SJSA1 (cell line): ENCODE measurements around the gene ZNF630. TPM values are rescaled to one million over a fixed set of nuclear protein-coding genes. Genes with fewer than 3 reads are reported as not detected.
"Not testable (repeated sequence)": the region's sequence is repeated elsewhere in the genome, so short reads cannot be mapped to it uniquely, and the experiment has no call there.

Source experiments
- DNase-seq, 2 experiments: peaks; one replicate each; pipeline ENCODE4 v3.0.0-alpha.2; 2015 to 2020; ENCODE audit warnings: low spot score in 2 of 2, low read depth in 1 of 2
- H3K27ac ChIP-seq: fragments of 250-450 bp; sonication (Bioruptor Pico); 2 replicates; pipeline ENCODE4 v1.5.1; 2020; ENCODE audit warnings: mild to moderate bottlenecking, moderate library complexity
- H3K27me3 ChIP-seq: fragments of 250-450 bp; sonication (Bioruptor Pico); replicated peaks from 2 replicates; pipeline ENCODE4 v1.5.1; 2020; ENCODE audit warnings: mild to moderate bottlenecking, moderate library complexity
- H3K36me3 ChIP-seq: fragments of 250-450 bp; sonication (Bioruptor Pico); 2 replicates; pipeline ENCODE4 v1.5.1; 2020; ENCODE audit warnings: mild to moderate bottlenecking
- H3K4me1 ChIP-seq: fragments of 250-450 bp; sonication (Bioruptor Pico); replicated peaks from 2 replicates; pipeline ENCODE4 v1.6.1; 2021; ENCODE audit warnings: mild to moderate bottlenecking
- H3K4me3 ChIP-seq: fragments of 250-450 bp; sonication (Bioruptor Pico); 2 replicates; pipeline ENCODE4 v1.5.1; 2020; ENCODE audit warnings: mild to moderate bottlenecking
- H3K9me3 ChIP-seq: fragments of 250-450 bp; sonication (Bioruptor Pico); replicated peaks from 2 replicates; pipeline ENCODE4 v1.5.1; 2020; ENCODE audit warnings: mild to moderate bottlenecking
- total RNA-seq: library from RNA; depleted of rRNA; stranded (reverse); fragments of >200 nt; shearing (Covaris generic); gene quantifications from 2 replicates; pipeline ENCODE4 v1.2.3, GENCODE V29; 2014; rRNA removed

Gene ZNF630
- 0.47 and 0.58 TPM in 2 replicates for total RNA-seq

GRCh38 chrX:48071064-48071985 lies at the start of gene ZNF630:
TSS of gene ZNF630 (minus strand) at chrX:48071640. CDS start at chrX:48066886, 4,754 bp downstream.
- peak within 1 kb of the TSS; percentile 53 for H3K4me3 ChIP-seq
- no peaks in the 10 kb centered on the region for H3K9me3 ChIP-seq
- DNase-seq = peak; percentile 45 to 50
- no peaks in the 10 kb centered on the region for H3K36me3 ChIP-seq
- H3K27ac ChIP-seq = peak within 1 kb of the TSS; percentile 53; the same call in 1 of the 2 replicates
- no peaks in the 10 kb centered on the region for H3K27me3 ChIP-seq
- H3K4me1 ChIP-seq = no peaks in the 10 kb centered on the region

GRCh38 chrX:48107717-48108116 lies 36.3 kb upstream of the ZNF630 start:
- DNase-seq = no peak
- Histone ChIP-seq H3K4me3 (no peak overlapping the region), H3K27ac (no peak overlapping the region), H3K36me3 (no peaks in the 10 kb centered on the region), H3K4me1 (no peaks in the 10 kb centered on the region), H3K27me3 (no peaks in the 10 kb centered on the region), H3K9me3 (no peaks in the 10 kb centered on the region)

GRCh38 chrX:48102874-48103374 lies 31.5 kb upstream of the ZNF630 start:
- H3K36me3 ChIP-seq = no peaks in the 10 kb centered on the region
- no peaks in the 10 kb centered on the region for H3K4me1 ChIP-seq
- no peak for DNase-seq
- H3K27ac ChIP-seq = no peak overlapping the region
- H3K9me3 ChIP-seq = no peaks in the 10 kb centered on the region
- no peak overlapping the region for H3K4me3 ChIP-seq
- no peaks in the 10 kb centered on the region for H3K27me3 ChIP-seq

GRCh38 chrX:48101443-48101842 lies 30.0 kb upstream of the ZNF630 start:
- H3K27me3 ChIP-seq = no peaks in the 10 kb centered on the region
- H3K9me3 ChIP-seq = no peaks in the 10 kb centered on the region
- no peak overlapping the region for H3K27ac ChIP-seq
- H3K36me3 ChIP-seq = no peaks in the 10 kb centered on the region
- no peak overlapping the region for H3K4me3 ChIP-seq
- H3K4me1 ChIP-seq = no peaks in the 10 kb centered on the region
- DNase-seq = no peak

GRCh38 chrX:48092558-48092957 lies 21.1 kb upstream of the ZNF630 start:
- not testable (repeated sequence) for DNase-seq, H3K4me1 ChIP-seq, H3K27ac ChIP-seq, H3K27me3 ChIP-seq, H3K36me3 ChIP-seq, H3K4me3 ChIP-seq, H3K9me3 ChIP-seq

GRCh38 chrX:48090123-48090522 lies 18.7 kb upstream of the ZNF630 start:
- Histone ChIP-seq H3K9me3 (no peaks in the 10 kb centered on the region), H3K36me3 (no peaks in the 10 kb centered on the region), H3K4me1 (no peaks in the 10 kb centered on the region), H3K27ac (no peak overlapping the region), H3K4me3 (no peak overlapping the region), H3K27me3 (no peaks in the 10 kb centered on the region)
- DNase-seq = no peak

- Histone ChIP-seq H3K9me3 (no peaks in the 10 kb centered on the region), H3K27me3 (no peaks in the 10 kb centered on the region), H3K4me3 (no peak overlapping the region), H3K4me1 (no peaks in the 10 kb centered on the region), H3K36me3 (no peaks in the 10 kb centered on the region), H3K27ac (no peak overlapping the region)
- DNase-seq = no peak
Observed at GRCh38 chrX:48086082-48086481, 14.6 kb upstream of the ZNF630 start.

GRCh38 chrX:48083706-48084105 lies 12.3 kb upstream of the ZNF630 start:
- Histone ChIP-seq H3K9me3 (no peaks in the 10 kb centered on the region), H3K27ac (no peak overlapping the region), H3K27me3 (no peaks in the 10 kb centered on the region), H3K4me1 (no peaks in the 10 kb centered on the region), H3K4me3 (no peak overlapping the region), H3K36me3 (no peaks in the 10 kb centered on the region)
- DNase-seq = no peak

- Histone ChIP-seq H3K27ac (no peak overlapping the region), H3K9me3 (no peaks in the 10 kb centered on the region), H3K36me3 (no peaks in the 10 kb centered on the region), H3K4me3 (no peak overlapping the region), H3K4me1 (no peaks in the 10 kb centered on the region), H3K27me3 (no peaks in the 10 kb centered on the region)
- peak; percentile 21 to 36 for DNase-seq
Observed at GRCh38 chrX:48083212-48083611, 11.8 kb upstream of the ZNF630 start.

GRCh38 chrX:48076343-48076742 lies 4.9 kb upstream of the ZNF630 start:
- no peak overlapping the region for H3K4me3 ChIP-seq
- no peak overlapping the region for H3K27ac ChIP-seq
- no peaks in the 10 kb centered on the region for H3K9me3 ChIP-seq
- H3K4me1 ChIP-seq = no peaks in the 10 kb centered on the region
- H3K36me3 ChIP-seq = no peaks in the 10 kb centered on the region
- DNase-seq = no peak
- no peaks in the 10 kb centered on the region for H3K27me3 ChIP-seq

GRCh38 chrX:48071986-48072605 lies 656 bp upstream of the ZNF630 start:
- no peak for DNase-seq
- no peak overlapping the region for H3K27ac ChIP-seq
- peak overlapping the region; percentile 53 for H3K4me3 ChIP-seq
- no peaks in the 10 kb centered on the region for H3K9me3 ChIP-seq
- H3K36me3 ChIP-seq = no peaks in the 10 kb centered on the region
- no peaks in the 10 kb centered on the region for H3K4me1 ChIP-seq
- H3K27me3 ChIP-seq = no peaks in the 10 kb centered on the region

GRCh38 chrX:48068096-48068887 lies 3.1 kb downstream of the ZNF630 start:
- Histone ChIP-seq H3K27ac (no peak overlapping the region), H3K9me3 (no peaks in the 10 kb centered on the region), H3K27me3 (no peaks in the 10 kb centered on the region), H3K4me3 (no peak overlapping the region), H3K36me3 (no peaks in the 10 kb centered on the region), H3K4me1 (no peaks in the 10 kb centered on the region)
- DNase-seq = no peak

GRCh38 chrX:48064261-48064660 lies 7.2 kb downstream of the ZNF630 start:
- Histone ChIP-seq H3K4me1 (no peaks in the 10 kb centered on the region), H3K27me3 (no peaks in the 10 kb centered on the region), H3K4me3 (no peak overlapping the region), H3K9me3 (no peaks in the 10 kb centered on the region), H3K27ac (no peak overlapping the region), H3K36me3 (no peaks in the 10 kb centered on the region)
- DNase-seq = no peak
